ENCODE data around the gene TRPV6.

The TRPV6 gene

DNA sequence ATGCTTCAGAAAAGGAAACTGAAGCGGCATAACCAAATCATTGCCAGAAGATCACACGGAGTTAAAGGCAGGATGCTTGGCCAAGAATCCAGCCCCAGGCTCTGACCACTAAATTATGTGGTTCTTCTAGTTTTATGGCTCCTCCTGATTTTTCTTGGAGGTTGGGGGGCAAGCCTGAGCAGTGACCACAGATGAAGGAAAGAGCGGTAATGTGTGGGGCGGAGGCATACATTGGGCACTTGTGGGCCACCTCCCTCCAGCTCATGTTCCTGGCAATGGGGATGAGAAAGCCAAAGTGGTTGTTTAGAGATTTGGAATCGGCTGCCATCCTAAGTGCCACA, 3.2 kb downstream of the TRPV6 start:
- no peak for DNase-seq

- DNase-seq: no peak
Measured at GRCh38 chr7:142881586-142882337, 3.8 kb downstream of the TRPV6 start.

- DNase-seq: peak; percentile 52
Measured at GRCh38 chr7:142880876-142881505, 4.6 kb downstream of the TRPV6 start.

GRCh38 chr7:142879060-142879459, 6.5 kb downstream of the TRPV6 start:
- DNase-seq: no peak

DNA sequence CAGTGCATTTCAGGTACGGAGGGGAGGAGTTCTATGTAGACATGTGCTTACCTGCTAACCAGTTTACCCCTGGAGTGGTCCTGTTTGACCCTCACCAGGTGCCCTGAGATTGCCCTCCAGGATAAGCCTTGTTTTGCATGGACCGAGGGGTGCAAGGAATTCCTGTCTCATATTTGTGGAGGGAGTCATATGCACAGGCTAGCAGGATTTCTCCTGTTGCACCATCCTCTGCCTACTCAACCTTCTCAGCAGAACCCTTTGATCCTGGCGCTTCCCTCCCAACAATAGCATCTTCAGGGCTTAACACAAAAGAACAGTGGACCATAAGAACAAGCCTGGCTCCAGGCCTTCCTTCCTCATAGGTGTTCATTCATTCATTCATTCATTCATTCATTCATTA, 7.2 kb downstream of the TRPV6 start:
- no peak for DNase-seq

DNA sequence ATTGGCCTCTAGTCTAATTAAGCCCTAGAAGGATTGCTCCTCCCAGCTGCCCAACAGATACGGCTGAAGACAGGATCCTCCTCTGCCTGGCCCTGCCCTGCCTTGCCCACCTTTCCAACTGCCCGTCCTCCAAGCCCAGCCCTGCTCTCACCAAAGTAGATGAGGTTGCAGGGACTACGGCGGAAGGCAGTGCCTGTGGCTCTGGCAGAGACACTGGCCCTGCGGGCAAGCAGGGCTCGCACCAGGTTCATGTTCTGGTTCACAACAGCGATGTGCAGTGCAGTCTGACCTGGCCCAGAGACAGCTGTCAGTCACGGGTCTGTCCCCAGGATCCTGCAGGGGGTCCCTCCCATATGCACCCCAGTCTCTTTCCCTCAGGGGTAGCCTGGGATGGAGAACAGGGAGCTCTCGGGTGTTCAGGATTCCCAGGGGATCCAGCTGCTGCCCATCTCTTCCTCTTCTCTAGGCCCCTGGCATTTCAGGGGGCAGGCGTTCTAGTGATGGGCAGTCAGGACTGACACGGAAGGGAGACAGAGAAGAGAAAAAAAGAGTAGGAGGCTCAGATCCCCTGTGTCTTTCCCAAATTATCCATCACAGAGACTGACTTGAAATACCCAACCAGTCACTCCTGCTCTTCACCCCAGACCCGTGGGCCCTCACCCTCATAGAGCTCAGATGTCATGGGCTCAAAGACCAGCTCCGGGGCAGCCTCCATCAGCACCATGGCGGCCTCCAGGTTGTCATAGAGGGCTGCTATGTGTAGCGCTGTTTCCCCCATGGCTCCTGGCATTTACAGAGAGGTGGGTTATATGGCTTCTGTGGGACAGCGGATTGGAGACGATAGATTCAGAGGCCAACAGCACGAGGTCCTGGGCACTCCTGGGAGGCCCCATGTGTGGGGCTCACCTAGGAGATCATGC, 8.3 kb downstream of the TRPV6 start:
- DNase-seq: no peak

DNA sequence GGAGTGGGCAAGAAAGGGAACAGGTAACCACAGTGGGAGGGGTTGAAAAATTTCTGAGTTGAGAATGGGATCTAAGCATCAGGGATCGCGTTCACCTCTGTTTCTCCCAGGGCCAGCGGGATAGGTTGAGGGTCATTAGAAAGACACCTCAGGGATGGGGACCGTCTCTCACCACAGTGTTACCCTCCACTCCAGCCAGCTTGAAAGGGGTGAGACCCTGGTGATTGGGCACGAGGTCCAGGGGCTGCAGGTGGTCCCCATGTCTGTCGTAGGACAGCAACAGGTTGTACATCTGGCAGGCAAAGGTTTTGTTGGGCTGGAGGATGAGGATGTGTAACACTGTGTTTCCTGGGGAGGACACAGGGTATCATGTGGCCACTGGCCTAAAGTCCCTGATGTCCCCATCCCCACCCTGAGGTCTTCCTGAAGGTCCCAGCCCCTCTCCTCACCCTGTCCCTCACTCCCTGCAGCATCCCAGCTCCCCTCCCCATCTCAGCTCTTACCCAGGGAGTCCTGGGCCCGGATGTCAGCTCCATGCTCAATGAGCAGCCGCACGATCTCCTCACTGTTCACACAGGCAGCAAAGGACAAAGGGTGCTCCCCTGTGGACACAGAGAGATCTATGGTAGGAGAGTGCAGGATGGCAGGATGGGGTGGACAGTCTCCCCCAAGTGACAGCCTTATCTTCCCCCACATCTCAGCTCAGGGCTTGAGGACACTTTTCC, 9.1 kb downstream of the TRPV6 start:
- DNase-seq: no peak

DNA sequence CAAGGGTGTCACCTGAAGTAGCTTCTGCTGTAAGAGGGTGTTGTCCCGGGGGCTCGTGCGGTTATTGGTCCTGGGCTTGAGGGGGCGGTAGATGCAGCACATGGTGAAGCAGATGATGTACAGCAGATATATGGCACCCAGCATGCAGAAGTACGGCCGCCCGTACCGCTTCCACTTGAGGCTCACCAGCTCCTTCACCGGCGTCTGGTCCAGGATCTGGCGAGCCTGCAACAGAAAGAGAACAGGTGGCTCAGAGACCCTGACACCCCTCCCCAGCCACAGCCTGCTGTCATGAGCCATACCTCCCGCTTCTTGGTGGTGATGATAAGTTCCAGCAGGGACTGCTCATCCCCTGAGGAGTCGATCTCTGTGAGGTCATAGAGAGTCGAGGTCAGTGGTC, 10.1 kb downstream of the TRPV6 start:
- DNase-seq: no peak

DNA sequence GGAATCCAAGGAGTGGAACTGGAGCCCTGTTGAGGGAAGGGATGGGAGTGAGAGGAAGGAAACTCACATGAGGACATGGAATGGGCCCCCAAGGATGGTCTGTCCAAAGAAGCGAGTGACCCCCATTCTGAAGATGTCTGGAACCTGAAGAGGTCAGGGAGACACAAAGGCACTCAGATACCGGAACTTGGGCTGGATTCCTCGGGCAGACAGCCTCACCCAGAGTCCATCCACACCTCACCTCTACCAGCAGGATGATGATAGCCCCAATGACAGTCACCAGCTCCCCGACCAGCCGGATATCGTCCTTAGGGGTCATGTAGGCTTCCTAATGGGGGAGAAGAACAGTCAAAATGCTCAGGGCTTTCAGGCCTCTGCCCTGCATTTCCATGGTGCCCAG, 10.7 kb downstream of the TRPV6 start:
- no peak for DNase-seq

DNA sequence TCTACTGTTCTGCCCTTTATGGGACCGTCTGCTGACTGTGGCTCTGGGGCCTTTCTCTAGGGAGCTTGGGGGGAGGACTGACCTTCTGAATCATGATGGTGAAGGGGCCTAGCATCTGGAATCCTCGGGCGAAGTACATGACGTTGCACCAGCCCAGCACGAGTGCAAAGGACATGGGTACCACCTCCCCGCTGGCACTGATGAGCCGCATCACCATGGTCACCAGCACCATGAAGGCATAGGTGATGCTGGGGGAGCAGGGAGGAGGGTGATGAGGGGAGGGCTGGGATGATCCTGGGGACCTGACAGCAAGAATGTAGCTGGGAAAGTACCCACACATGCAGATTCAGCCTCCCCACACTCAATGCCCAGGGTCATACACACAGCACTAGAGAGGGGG, 11.1 kb downstream of the TRPV6 start:
- no peak for DNase-seq

DNA sequence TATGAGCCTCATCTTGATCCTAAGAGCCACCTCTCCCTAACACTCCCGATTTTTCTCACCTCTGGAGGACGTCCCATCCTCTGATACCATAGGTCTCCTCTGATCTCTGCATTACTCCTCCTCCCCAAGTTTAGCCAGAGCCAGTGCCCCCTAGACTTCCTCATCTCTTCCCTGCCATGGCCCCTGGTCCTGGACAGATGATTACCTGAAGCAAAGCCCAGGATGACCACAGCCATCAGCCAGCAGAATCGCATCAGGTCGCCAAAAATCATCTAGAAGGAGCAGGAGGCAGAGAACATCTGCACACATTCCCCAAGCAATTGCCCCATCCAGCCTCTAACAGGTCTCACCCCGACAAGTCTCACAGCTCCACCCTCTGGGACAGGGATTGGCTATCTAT, 11.7 kb downstream of the TRPV6 start:
- no peak for DNase-seq

- peak; percentile 24 for DNase-seq
Measured at GRCh38 chr7:142873281-142873784, 12.2 kb downstream of the TRPV6 start.

DNA sequence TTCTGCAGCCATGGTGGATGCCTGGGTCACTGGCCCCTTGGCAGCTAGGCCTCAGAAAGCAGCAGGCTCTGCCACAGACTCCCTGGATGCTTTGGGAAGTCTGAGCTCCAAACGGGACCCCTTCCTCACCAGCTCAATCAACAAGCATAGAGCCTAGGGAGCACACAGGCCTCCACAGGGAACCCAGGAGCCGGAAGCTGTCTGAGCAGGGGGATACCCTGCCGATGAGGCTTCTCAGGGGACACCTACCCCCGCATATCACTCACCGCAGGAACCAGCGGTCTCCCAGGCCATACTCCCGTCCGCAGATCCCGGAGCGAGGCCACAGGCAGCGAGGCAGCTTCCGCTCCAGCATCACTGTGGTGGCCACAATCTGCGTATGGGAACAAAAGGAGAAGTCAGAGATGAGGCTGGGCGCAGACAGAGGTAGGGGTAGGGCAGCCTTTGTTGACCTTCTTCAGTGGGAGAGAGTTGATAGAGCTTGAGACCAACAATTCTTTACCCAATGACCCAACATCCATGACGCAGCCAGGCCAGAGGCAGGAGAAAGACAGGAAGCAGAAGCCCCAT, 13.4 kb downstream of the TRPV6 start:
- DNase-seq: no peak

DNA sequence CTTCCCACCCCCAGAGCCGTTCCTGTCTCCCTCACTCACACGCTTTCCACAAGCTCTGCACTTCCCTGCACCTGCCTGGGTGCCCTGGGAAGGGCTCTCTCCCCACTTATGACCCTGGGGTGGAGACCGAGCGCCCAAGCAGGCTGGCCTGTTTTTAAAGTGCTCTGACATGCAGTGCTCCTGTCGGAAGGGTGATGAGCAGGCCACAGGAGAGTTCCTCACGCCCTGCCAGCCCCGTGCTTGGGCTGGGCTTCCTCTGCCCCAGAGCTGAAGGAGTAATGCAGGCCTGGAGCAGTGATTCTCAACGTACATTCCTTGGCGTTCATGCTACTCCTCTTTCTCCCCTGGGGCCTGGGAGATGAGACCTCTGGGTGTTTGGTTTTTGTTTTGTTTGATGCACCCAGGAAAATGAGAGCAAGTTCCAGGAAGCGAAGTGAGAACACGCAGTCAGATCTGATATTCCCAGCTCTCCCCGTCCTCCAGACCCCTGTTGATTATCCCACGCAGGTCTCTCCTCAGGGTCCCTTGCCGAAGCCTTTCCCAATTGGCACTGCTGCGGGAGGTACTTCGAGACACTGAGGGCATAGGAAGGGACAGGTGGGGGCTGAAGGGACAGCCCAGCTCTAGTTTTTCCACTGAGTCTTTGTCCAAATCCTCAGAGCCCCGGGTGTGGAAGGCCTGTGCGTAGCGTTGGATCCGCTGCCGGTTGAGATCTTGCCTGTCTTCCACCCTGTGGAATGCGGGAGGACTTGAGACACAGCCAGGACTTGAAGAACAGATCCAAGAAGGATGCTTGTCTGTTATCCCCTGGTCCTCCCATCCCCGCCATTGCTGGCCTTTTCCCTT, 14.1 kb downstream of the TRPV6 start:
- DNase-seq: no peak

DNA sequence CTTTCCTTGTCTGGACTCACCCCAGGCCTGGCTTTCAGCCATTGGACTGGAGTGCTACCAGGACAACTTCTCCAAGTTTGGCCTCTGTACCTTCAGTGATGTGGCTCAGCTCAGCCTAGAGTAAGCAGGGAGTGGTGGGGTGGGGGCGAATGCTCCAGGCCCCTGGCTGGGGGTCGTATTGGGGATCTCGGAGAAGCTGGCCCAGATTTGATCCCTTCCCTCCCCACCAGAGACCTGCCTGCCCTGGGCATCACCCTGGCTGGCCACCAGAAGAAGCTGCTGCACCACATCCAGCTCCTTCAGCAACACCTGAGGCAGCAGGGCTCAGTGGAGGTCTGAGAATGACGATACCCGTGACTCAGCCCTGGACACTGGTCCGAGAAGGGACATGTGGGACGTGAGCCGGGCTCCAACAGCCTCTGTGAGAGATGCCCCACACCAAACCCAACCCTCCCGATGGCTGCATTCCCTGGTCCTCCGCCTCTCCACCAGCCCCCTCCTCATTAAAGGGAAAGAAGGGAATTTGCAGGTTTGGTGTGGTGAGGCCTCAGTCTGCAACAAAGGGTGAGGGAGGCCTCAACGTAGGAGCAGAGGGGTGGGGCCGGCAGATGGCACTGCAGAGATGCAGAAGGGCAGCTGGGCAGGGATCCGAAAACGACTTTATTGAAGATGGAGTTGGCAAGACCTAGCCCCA, 14.8 kb downstream of the TRPV6 start:
- no peak for DNase-seq

- no peak for DNase-seq
Measured at GRCh38 chr7:142870147-142870559, 15.4 kb downstream of the TRPV6 start.

DNA sequence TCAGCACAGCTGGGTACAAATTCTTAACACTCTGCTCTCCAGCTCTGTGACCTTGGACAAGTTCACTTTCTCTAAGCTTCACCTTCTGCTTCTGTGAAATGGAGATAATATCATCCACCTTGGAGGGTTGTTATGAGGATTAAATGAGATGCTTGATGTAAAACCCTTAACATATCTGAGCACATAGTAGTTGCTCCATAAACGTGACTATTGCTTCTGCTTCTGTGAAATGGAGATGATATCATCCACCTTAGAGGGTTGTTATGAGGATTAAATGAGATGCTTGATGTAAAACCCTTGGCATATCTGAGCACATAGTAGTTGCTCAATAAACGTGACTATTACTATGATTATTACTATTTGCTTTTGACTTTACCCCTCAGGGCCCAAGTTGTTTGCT, 16.1 kb downstream of the TRPV6 start:
- DNase-seq: no peak

DNA sequence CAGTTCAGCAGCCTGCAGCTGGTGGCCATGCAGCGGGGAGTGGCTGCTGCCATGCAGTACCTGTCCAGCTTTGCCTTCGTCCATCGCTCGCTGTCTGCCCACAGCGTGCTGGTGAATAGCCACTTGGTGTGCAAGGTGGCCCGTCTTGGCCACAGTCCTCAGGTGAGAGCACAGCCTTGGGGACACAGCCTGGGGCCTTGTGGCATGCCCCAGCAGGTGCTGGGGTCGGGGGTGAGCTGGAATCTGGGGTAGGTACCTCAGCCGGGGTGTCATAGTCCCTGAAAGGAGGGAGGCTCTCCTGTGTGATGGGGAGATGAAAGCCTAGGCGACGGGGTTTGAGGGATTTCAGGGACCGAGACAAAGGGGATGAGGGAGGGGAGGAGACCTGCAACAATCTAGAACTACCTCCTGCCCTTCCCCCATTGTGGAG, 16.5 kb downstream of the TRPV6 start:
- no peak for DNase-seq

DNA sequence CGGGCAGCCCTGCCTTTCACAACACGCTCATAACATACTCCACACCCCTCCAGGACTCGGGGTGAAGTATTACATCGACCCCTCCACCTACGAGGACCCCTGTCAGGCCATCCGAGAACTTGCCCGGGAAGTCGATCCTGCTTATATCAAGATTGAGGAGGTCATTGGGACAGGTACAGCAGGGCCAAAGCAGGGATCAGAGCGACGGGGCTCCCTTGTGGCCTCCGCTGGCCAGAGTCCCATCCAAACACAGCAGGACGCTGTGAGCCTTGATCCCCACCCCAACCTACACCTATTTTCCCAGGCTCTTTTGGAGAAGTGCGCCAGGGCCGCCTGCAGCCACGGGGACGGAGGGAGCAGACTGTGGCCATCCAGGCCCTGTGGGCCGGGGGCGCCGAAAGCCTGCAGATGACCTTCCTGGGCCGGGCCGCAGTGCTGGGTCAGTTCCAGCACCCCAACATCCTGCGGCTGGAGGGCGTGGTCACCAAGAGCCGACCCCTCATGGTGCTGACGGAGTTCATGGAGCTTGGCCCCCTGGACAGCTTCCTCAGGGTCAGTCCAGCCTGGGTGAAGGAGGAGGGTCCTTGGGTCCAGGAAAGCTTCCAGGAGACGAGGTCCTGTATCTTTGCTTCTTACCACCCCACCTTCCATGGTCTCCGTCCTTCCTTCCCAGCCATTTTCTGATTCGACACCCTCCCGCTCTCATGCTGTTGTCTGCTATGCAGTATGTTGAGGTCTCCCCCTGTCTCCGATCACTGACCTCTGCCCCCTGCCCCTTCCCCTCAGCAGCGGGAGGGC, 17.2 kb downstream of the TRPV6 start:
- no peak for DNase-seq

All from stimulated activated CD4-positive, alpha-beta T cell treated with anti-CD3 and anti-CD28 coated beads, Interleukin-4, amount 100 ng/mL, for 24 hours (primary cell).